Limb (tissue), 2 donors: ENCODE measurements around the gene GSAP.

Experiments used
- DNase-seq, 2 donors: peaks; one replicate each; pipeline ENCODE4 v3.0.0-alpha.2; 2016; ENCODE audit errors: extremely low spot score in 2 of 2

Gene GSAP

GRCh38 chr7:77407906-77408305 lies 8.2 kb downstream of the GSAP start:
- no peak for DNase-seq

GRCh38 chr7:77406421-77406820 lies 9.7 kb downstream of the GSAP start:
- DNase-seq, result no peak

- DNase-seq, result no peak
Observed at GRCh38 chr7:77404641-77405040, 11.5 kb downstream of the GSAP start.

- DNase-seq, result no peak
Observed at GRCh38 chr7:77403957-77404356, 12.2 kb downstream of the GSAP start.

- no peak for DNase-seq
Observed at GRCh38 chr7:77402818-77403217, 13.3 kb downstream of the GSAP start.

GRCh38 chr7:77401002-77401401 lies 15.1 kb downstream of the GSAP start:
- no peak for DNase-seq

- DNase-seq, result no peak
Observed at GRCh38 chr7:77399816-77400215, 16.3 kb downstream of the GSAP start.

GRCh38 chr7:77396894-77397547 lies 19.1 kb downstream of the GSAP start:
- no peak for DNase-seq

- no peak for DNase-seq
Observed at GRCh38 chr7:77395626-77396025, 20.5 kb downstream of the GSAP start.

- DNase-seq, result no peak
Observed at GRCh38 chr7:77393954-77394353, 22.2 kb downstream of the GSAP start.

GRCh38 chr7:77393261-77393660 lies 22.9 kb downstream of the GSAP start:
- DNase-seq, result no peak

GRCh38 chr7:77391230-77391629 lies 24.9 kb downstream of the GSAP start:
- DNase-seq, result no peak

- DNase-seq, result no peak
Observed at GRCh38 chr7:77388055-77388641, 28.0 kb downstream of the GSAP start.

GRCh38 chr7:77386165-77386822 lies 29.9 kb downstream of the GSAP start:
- DNase-seq, result peak in 1 of 2 donors; percentile 59

- DNase-seq, result no peak
Observed at GRCh38 chr7:77383333-77383740, 32.8 kb downstream of the GSAP start.

GRCh38 chr7:77382532-77382931 lies 33.6 kb downstream of the GSAP start:
- no peak for DNase-seq

GRCh38 chr7:77378584-77378983 lies 37.6 kb downstream of the GSAP start:
- DNase-seq, result no peak

- DNase-seq, result no peak
Observed at GRCh38 chr7:77370606-77371005, 45.5 kb downstream of the GSAP start.

GRCh38 chr7:77368974-77369373 lies 47.2 kb downstream of the GSAP start:
- DNase-seq, result no peak

GRCh38 chr7:77367976-77368375 lies 48.2 kb downstream of the GSAP start:
- DNase-seq, result no peak

- DNase-seq, result no peak
Observed at GRCh38 chr7:77362905-77363304, 53.2 kb downstream of the GSAP start.

GRCh38 chr7:77360969-77361368 lies 55.2 kb downstream of the GSAP start:
- DNase-seq, result no peak

- no peak for DNase-seq
Observed at GRCh38 chr7:77360104-77360503, 56.0 kb downstream of the GSAP start.
